GM18526 (cell line): ENCODE results near the gene TMEM154.

Experiments used
- POLR2A ChIP-seq: IDR thresholded peaks from 3 replicates; pipeline ENCODE4 v1.6.1; 2011; ENCODE audit not compliant: insufficient read length; ENCODE audit errors: extremely low read depth

Gene TMEM154

GRCh38 chr4:152575533-152575932, 104.3 kb downstream of the TMEM154 start:
- no peak for TF ChIP-seq POLR2A

- TF ChIP-seq POLR2A, result no peak
Measured at GRCh38 chr4:152573861-152574260, 105.9 kb downstream of the TMEM154 start.

GRCh38 chr4:152572417-152573086, 107.2 kb downstream of the TMEM154 start:
- no peak for TF ChIP-seq POLR2A

- TF ChIP-seq POLR2A, result no peak
Measured at GRCh38 chr4:152571770-152572169, 108.0 kb downstream of the TMEM154 start.

GRCh38 chr4:152571296-152571695, 108.5 kb downstream of the TMEM154 start:
- no peak for TF ChIP-seq POLR2A
